ENCODE results near the gene OMP.

Gene OMP

DNA sequence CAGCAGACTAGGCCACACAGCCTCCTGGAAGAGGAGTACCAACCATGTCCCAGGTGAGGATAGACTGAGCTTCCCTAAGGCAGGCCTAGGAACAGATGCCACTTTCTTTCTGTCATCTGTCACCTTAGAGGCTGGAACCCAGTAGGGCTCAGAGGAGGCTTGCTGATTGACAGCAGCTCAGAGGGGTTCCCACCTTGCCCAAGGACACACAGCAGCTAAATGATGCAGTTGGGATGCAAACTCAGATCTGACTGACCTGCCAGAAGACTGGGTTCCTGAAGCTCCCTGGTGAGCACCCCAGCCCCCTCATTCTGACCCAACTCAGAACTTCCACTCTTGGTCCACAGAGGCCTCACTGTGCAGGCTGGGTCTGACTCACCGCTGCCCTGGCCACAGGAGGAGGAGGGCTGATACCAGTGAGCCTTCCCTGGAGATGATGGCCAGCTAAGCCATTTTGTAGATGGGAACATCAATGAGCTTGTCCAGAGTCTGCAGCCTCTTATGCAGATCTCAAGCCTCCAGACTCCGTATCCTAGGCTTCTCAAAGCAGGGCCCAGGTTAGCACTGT, 21.9 kb upstream of the OMP start:
- H3K4me1 ChIP-seq (ENCODE audit: low read depth, poor library complexity, severe bottlenecking), result no peaks in the 10 kb centered on the region
- no peaks in the 10 kb centered on the region for H4K20me1 ChIP-seq (ENCODE audit: insufficient read depth)
- H3K4me2 ChIP-seq, result no peak overlapping the region
- no peaks in the 10 kb centered on the region for H3K27me3 ChIP-seq (ENCODE audit: insufficient read depth, low read depth)
- no peak overlapping the region for H2AFZ ChIP-seq (ENCODE audit: low read depth)
- no peak overlapping the region for H3K27ac ChIP-seq
- no peak overlapping the region for H3K9ac ChIP-seq
- H3K4me3 ChIP-seq (IDR thresholded peaks at IDR 0.05; ENCODE audit: insufficient read depth, low read depth, low read length), result no peak overlapping the region
- no peaks in the 10 kb centered on the region for H3K36me3 ChIP-seq (ENCODE audit: insufficient read depth)
- TF ChIP-seq CTCF (conservative IDR thresholded peaks at IDR 0.05; ENCODE audit: low read depth, low read length), result no peak
- no peaks in the 10 kb centered on the region for H3K79me2 ChIP-seq (ENCODE audit: insufficient read depth, low read depth)

DNA sequence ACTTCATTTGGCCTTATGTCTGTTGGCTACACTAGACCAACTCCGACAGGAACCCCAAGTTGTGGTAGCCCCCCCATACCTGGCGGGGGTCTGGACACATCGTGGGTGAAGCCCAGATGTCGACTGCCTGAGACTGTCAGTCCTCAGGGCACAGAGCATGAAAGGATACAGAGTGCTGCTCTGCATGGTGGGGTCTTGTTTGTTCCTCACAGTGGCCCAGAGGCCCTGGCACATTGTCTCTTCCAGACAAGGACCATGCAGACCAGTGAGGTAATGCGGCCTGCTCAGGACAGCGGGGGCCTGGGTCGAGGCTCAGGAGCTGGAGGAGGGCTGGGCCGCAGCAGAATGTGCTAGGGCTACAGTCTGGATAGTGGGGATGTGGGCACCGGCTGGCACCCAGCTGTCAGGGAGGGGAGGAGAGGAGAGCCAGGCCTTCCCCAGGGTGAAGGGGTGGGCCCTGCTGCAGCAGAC, 21.2 kb upstream of the OMP start:
- Histone ChIP-seq H3K9ac (no peak overlapping the region), H3K27me3 (ENCODE audit: insufficient read depth, low read depth) (no peaks in the 10 kb centered on the region), H2AFZ (ENCODE audit: low read depth) (no peak overlapping the region), H3K4me1 (ENCODE audit: low read depth, poor library complexity, severe bottlenecking) (no peaks in the 10 kb centered on the region), H3K27ac (no peak overlapping the region), H3K79me2 (ENCODE audit: insufficient read depth, low read depth) (no peaks in the 10 kb centered on the region), H3K36me3 (ENCODE audit: insufficient read depth) (no peaks in the 10 kb centered on the region), H3K4me2 (no peak overlapping the region), H3K4me3 (IDR thresholded peaks at IDR 0.05; ENCODE audit: insufficient read depth, low read depth, low read length) (no peak overlapping the region), H4K20me1 (ENCODE audit: insufficient read depth) (no peaks in the 10 kb centered on the region)
- no peak for TF ChIP-seq CTCF (conservative IDR thresholded peaks at IDR 0.05; ENCODE audit: low read depth, low read length)

DNA sequence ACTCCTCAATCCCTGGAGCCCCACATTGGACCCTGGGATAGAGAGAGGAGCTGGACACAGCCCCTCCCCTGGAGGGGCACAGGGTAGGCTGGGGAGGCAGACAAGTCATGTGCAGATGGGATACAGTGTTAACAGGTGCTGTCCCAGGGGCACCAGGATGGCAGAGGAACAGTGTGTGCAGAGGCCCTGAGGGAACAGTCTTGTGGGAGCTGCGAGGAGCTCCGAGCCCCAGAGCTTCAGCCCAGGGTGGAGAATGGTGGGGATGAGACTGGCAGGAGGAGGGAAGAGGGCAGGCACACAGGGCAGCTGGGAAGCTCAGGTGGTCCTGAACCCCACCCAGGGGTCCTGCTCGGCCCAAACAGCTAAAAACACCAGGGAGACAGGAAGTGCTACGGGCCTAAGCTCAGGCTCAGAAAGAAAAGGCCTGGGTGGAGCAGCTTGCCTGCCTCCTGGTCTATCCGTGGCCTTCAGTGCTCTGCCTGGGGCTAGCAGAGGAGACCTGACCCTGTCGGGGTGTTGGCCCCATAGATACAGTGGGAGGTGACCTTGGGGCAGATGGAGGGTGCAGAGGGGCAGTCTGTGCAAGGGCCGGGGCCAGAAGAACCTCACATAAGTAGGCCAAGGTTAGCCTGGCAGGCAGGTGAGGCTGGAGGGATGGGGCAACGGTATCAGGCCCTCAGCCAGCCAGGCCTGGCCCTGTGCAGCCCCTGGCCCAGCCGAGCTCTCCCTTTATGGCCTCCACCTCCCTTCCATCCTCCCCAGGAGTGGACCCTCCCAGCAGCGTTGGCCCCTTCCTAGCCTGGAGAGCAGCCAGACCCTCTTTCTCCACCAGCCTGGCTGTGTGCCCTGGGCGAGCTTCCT, 20.4 kb upstream of the OMP start:
- no peaks in the 10 kb centered on the region for H4K20me1 ChIP-seq (ENCODE audit: insufficient read depth)
- H3K36me3 ChIP-seq (ENCODE audit: insufficient read depth), result no peaks in the 10 kb centered on the region
- H2AFZ ChIP-seq (ENCODE audit: low read depth), result no peak overlapping the region
- no peaks in the 10 kb centered on the region for H3K79me2 ChIP-seq (ENCODE audit: insufficient read depth, low read depth)
- H3K9ac ChIP-seq, result no peak overlapping the region
- H3K27ac ChIP-seq, result no peak overlapping the region
- H3K4me2 ChIP-seq, result no peak overlapping the region
- H3K27me3 ChIP-seq (ENCODE audit: insufficient read depth, low read depth), result no peaks in the 10 kb centered on the region
- no peaks in the 10 kb centered on the region for H3K4me1 ChIP-seq (ENCODE audit: low read depth, poor library complexity, severe bottlenecking)
- no peak overlapping the region for H3K4me3 ChIP-seq (IDR thresholded peaks at IDR 0.05; ENCODE audit: insufficient read depth, low read depth, low read length)
- no peak for TF ChIP-seq CTCF (conservative IDR thresholded peaks at IDR 0.05; ENCODE audit: low read depth, low read length)

- Histone ChIP-seq H3K4me3 (IDR thresholded peaks at IDR 0.05; ENCODE audit: insufficient read depth, low read depth, low read length) (no peak overlapping the region), H4K20me1 (ENCODE audit: insufficient read depth) (no peaks in the 10 kb centered on the region), H3K36me3 (ENCODE audit: insufficient read depth) (no peaks in the 10 kb centered on the region), H3K9ac (no peak overlapping the region), H3K4me1 (ENCODE audit: low read depth, poor library complexity, severe bottlenecking) (no peaks in the 10 kb centered on the region), H3K27ac (no peak overlapping the region), H2AFZ (ENCODE audit: low read depth) (no peak overlapping the region), H3K4me2 (no peak overlapping the region), H3K79me2 (ENCODE audit: insufficient read depth, low read depth) (no peaks in the 10 kb centered on the region), H3K27me3 (ENCODE audit: insufficient read depth, low read depth) (no peaks in the 10 kb centered on the region)
- TF ChIP-seq CTCF (conservative IDR thresholded peaks at IDR 0.05; ENCODE audit: low read depth, low read length), result no peak
Observed at GRCh38 chr11:77082838-77083565, 19.6 kb upstream of the OMP start.
